ENCODE measurements around the gene FCHSD1.
A peak's percentile ranks its signal among the peaks of the same experiment; 100 is the strongest.

Gene FCHSD1

GRCh38 chr5:141650851-141651727 lies at the start of gene FCHSD1:
Gene FCHSD1 (minus strand): TSS chr5:141651418. CDS start chr5:141651368, 50 bp downstream.
- DNase-seq, result peak; percentile 44

GRCh38 chr5:141697586-141697985 lies 46.4 kb upstream of the FCHSD1 start:
- DNase-seq, result no peak

- DNase-seq, result no peak
These were observed 45.2 kb upstream of the FCHSD1 start for GRCh38 chr5:141696431-141696830.

- DNase-seq, result no peak
These were observed 44.5 kb upstream of the FCHSD1 start for GRCh38 chr5:141695627-141696215.

GRCh38 chr5:141694479-141694878 lies 43.3 kb upstream of the FCHSD1 start:
- DNase-seq, result no peak

GRCh38 chr5:141692919-141693725 lies 41.9 kb upstream of the FCHSD1 start:
- no peak for DNase-seq

GRCh38 chr5:141692533-141692888 lies 41.3 kb upstream of the FCHSD1 start:
- DNase-seq, result peak; percentile 64

GRCh38 chr5:141691867-141692532 lies 40.8 kb upstream of the FCHSD1 start:
- peak; percentile 49 for DNase-seq

GRCh38 chr5:141691286-141691866 lies 40.2 kb upstream of the FCHSD1 start:
- DNase-seq, result no peak

- no peak for DNase-seq
These were observed 35.6 kb upstream of the FCHSD1 start for GRCh38 chr5:141686648-141687416.

GRCh38 chr5:141685591-141685990 lies 34.4 kb upstream of the FCHSD1 start:
- DNase-seq, result no peak

- no peak for DNase-seq
These were observed 32.5 kb upstream of the FCHSD1 start for GRCh38 chr5:141683596-141684141.

- no peak for DNase-seq
These were observed 30.8 kb upstream of the FCHSD1 start, which contains the start of gene ARAP3 for GRCh38 chr5:141681695-141682641. Gene ARAP3 (minus strand): TSS chr5:141682230. CDS start chr5:141680486, 1,744 bp downstream.

GRCh38 chr5:141681295-141681694 lies 30.1 kb upstream of the FCHSD1 start:
- no peak for DNase-seq

GRCh38 chr5:141680751-141681201 lies 29.6 kb upstream of the FCHSD1 start:
- no peak for DNase-seq

- DNase-seq, result no peak
These were observed 29.0 kb upstream of the FCHSD1 start for GRCh38 chr5:141680178-141680577.

GRCh38 chr5:141677415-141677814 lies 26.2 kb upstream of the FCHSD1 start:
- no peak for DNase-seq

GRCh38 chr5:141675672-141676071 lies 24.5 kb upstream of the FCHSD1 start:
- DNase-seq, result no peak

- no peak for DNase-seq
These were observed 23.5 kb upstream of the FCHSD1 start for GRCh38 chr5:141674747-141675146.

All from NCI-H526 treated with DMSO at 0.1 percent for 48 hours (cell line).